ENCODE measurements around the gene MAP3K13. TPM values are rescaled to one million over a fixed set of nuclear protein-coding genes. Genes with fewer than 3 reads are reported as not detected.

The MAP3K13 gene
- polyA plus RNA-seq (2013) = 42.8 and 44.6 TPM in 2 replicates

DNA sequence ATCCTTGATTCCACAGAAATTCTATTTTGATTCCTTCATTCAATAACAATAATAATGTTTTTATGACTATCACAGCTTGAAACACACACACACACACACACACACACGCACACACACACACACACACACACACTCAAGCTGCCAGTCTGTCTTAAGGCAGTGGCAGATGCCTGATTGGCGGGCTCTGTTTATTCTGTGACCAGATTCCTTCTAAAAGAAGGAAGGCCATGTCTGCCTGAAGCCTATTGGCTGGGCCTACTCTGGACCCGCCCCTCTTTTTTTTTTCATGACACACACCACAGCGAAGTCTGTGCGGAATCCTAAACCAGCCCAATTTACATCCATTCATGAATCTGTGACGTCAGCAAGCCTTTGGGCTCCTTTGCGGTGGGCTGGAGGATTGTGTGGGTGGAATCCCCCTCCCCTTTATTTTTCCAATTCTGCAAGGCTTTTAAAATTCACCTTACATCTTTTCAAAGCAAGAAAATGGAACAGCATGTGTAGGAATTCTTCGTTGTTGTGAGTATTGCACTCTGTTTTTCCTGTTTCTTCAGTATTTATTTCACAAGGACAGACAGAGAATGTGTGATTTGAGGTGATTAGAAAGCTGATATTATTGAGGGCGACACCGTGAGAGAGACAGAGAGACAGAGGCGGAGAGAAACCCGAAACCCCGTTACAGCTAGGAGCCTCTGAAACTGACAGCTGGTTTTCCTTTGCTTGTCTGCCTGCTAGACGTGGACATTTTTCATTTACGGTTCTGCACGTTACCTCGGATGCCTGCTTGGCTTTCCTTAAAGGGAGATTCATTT, at the start of gene MAP3K13:
Gene MAP3K13 (plus strand): TSS at position 287 of the 812 bp plus-strand sequence. CDS start 65,446 bp downstream, outside the sequence.
- H3K14ac ChIP-seq (ENCODE audit: low read length) = no peak within 1 kb of the TSS
- H3K18ac ChIP-seq (ENCODE audit: low read length) = no peak within 1 kb of the TSS
- H3K4ac ChIP-seq (ENCODE audit: low read depth, low read length) = no peak within 1 kb of the TSS
- H3K79me1 ChIP-seq (ENCODE audit: low read length) = no peaks in the 10 kb centered on the region
- H3K4me1 ChIP-seq (ENCODE audit: control insufficient read depth in 1 of 2, insufficient read depth in 2 of 2, low read length in 2 of 2) = peaks cover 2 to 3% of the 10 kb centered on the region in 2 experiments
- peak within 1 kb of the TSS; percentile 30 for H2AFZ ChIP-seq (ENCODE audit: insufficient read depth, low read length, poor library complexity)
- H3K23ac ChIP-seq (ENCODE audit: low read length) = no peak within 1 kb of the TSS
- H3K9ac ChIP-seq (ENCODE audit: low read length) = no peak within 1 kb of the TSS
- H2BK5ac ChIP-seq (ENCODE audit: low read depth, low read length, poor library complexity) = no peak within 1 kb of the TSS
- no peak within 1 kb of the TSS for H4K8ac ChIP-seq (ENCODE audit: low read depth, low read length)
- no peak within 1 kb of the TSS for H4K12ac ChIP-seq (ENCODE audit: low read depth, low read length)
- WGBS (ENCODE audit: extremely low coverage, insufficient coverage, insufficient read length) = no CpG with 5 or more reads among the region's 17 CpGs
- peak; percentile 79 to 87 for DNase-seq
- no peak within 1 kb of the TSS for H2BK12ac ChIP-seq (ENCODE audit: low read length)
- no peak within 1 kb of the TSS for H4K91ac ChIP-seq (ENCODE audit: low read depth, low read length)
- H2BK120ac ChIP-seq (ENCODE audit: insufficient read depth, low read length, poor library complexity) = no peak within 1 kb of the TSS
- no peaks in the 10 kb centered on the region for H3K79me2 ChIP-seq (ENCODE audit: control insufficient read depth, insufficient read depth, low read length, poor library complexity)
- peak within 1 kb of the TSS; percentile 58 for H3K4me3 ChIP-seq (ENCODE audit: low read depth, low read length)
- H3K9me3 ChIP-seq (ENCODE audit: insufficient read depth, low read depth, low read length) = no peaks in the 10 kb centered on the region
- no peak within 1 kb of the TSS for H3K27ac ChIP-seq (ENCODE audit: low read depth, low read length)
- H3K4me2 ChIP-seq (ENCODE audit: low read length) = peak within 1 kb of the TSS; percentile 92
- no peaks in the 10 kb centered on the region for H3K27me3 ChIP-seq (ENCODE audit: insufficient read depth, low read length)
- no peaks in the 10 kb centered on the region for H3K36me3 ChIP-seq (ENCODE audit: control insufficient read depth in 1 of 2, insufficient read depth in 2 of 2, low read length in 2 of 2)
- no peak within 1 kb of the TSS for H2AK5ac ChIP-seq (ENCODE audit: low read length)

DNA sequence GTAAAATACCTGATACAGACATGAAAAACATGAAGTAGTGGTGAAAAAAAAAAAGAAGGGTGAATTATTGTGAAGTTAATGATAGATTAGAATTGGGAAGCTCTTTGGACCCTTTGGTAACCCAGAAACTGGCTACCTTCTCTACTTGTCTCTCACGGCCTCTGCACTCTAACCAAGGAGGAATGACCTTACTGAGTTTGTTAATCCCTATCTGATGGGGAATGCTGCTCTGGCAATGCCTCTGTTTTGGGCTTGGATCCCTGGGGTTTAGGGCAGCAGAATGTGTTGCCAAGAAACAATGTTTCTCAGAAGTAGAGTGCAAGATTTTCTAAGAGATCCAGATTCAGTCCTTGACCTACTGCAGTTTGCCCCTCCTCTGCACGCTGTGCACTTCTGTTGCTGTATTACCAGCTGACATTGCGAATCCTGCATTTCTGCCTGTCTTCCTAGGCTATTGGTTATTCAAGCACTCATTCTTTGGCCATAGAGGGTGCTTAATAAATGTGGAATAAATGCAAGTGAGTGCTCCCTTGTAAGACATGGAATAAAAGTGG, 49.2 kb upstream of the MAP3K13 start:
- H3K27me3 ChIP-seq (ENCODE audit: insufficient read depth, low read length) = no peaks in the 10 kb centered on the region
- H3K9ac ChIP-seq (ENCODE audit: low read length) = no peak overlapping the region
- H3K27ac ChIP-seq (ENCODE audit: low read depth, low read length) = no peak overlapping the region
- H4K12ac ChIP-seq (ENCODE audit: low read depth, low read length) = no peak overlapping the region
- no peaks in the 10 kb centered on the region for H3K79me1 ChIP-seq (ENCODE audit: low read length)
- H2BK120ac ChIP-seq (ENCODE audit: insufficient read depth, low read length, poor library complexity) = no peak overlapping the region
- H3K4ac ChIP-seq (ENCODE audit: low read depth, low read length) = no peak overlapping the region
- no peaks in the 10 kb centered on the region for H3K9me3 ChIP-seq (ENCODE audit: insufficient read depth, low read depth, low read length)
- H3K23ac ChIP-seq (ENCODE audit: low read length) = no peak overlapping the region
- no CpG with 5 or more reads among the region's 3 CpGs for WGBS (ENCODE audit: extremely low coverage, insufficient coverage, insufficient read length)
- no peak overlapping the region for H2AFZ ChIP-seq (ENCODE audit: insufficient read depth, low read length, poor library complexity)
- peaks cover 3% of the 10 kb centered on the region in 2 experiments for H3K4me1 ChIP-seq (ENCODE audit: control insufficient read depth in 1 of 2, insufficient read depth in 2 of 2, low read length in 2 of 2)
- DNase-seq = no peak
- no peak overlapping the region for H2BK5ac ChIP-seq (ENCODE audit: low read depth, low read length, poor library complexity)
- H3K4me2 ChIP-seq (ENCODE audit: low read length) = no peak overlapping the region
- no peak overlapping the region for H3K14ac ChIP-seq (ENCODE audit: low read length)
- no peak overlapping the region for H4K8ac ChIP-seq (ENCODE audit: low read depth, low read length)
- H2BK12ac ChIP-seq (ENCODE audit: low read length) = peak overlapping the region; percentile 22
- no peak overlapping the region for H4K91ac ChIP-seq (ENCODE audit: low read depth, low read length)
- no peaks in the 10 kb centered on the region for H3K79me2 ChIP-seq (ENCODE audit: control insufficient read depth, insufficient read depth, low read length, poor library complexity)
- no peak overlapping the region for H2AK5ac ChIP-seq (ENCODE audit: low read length)
- H3K18ac ChIP-seq (ENCODE audit: low read length) = no peak overlapping the region
- H3K36me3 ChIP-seq (ENCODE audit: control insufficient read depth in 1 of 2, insufficient read depth in 2 of 2, low read length in 2 of 2) = no peaks in the 10 kb centered on the region
- H3K4me3 ChIP-seq (ENCODE audit: low read depth, low read length) = no peak overlapping the region

- Histone ChIP-seq H3K23ac (ENCODE audit: low read length) (no peak overlapping the region), H3K79me1 (ENCODE audit: low read length) (no peaks in the 10 kb centered on the region), H3K4me3 (ENCODE audit: low read depth, low read length) (no peak overlapping the region), H4K8ac (ENCODE audit: low read depth, low read length) (no peak overlapping the region), H3K4ac (ENCODE audit: low read depth, low read length) (no peak overlapping the region), H3K14ac (ENCODE audit: low read length) (no peak overlapping the region), H3K9me3 (ENCODE audit: insufficient read depth, low read depth, low read length) (no peaks in the 10 kb centered on the region), H3K36me3 (ENCODE audit: control insufficient read depth in 1 of 2, insufficient read depth in 2 of 2, low read length in 2 of 2) (no peaks in the 10 kb centered on the region), H3K9ac (ENCODE audit: low read length) (no peak overlapping the region), H3K79me2 (ENCODE audit: control insufficient read depth, insufficient read depth, low read length, poor library complexity) (no peaks in the 10 kb centered on the region), H2AFZ (ENCODE audit: insufficient read depth, low read length, poor library complexity) (no peak overlapping the region), H2AK5ac (ENCODE audit: low read length) (no peak overlapping the region), H3K27me3 (ENCODE audit: insufficient read depth, low read length) (no peaks in the 10 kb centered on the region), H2BK120ac (ENCODE audit: insufficient read depth, low read length, poor library complexity) (no peak overlapping the region), H2BK5ac (ENCODE audit: low read depth, low read length, poor library complexity) (no peak overlapping the region), H3K4me2 (ENCODE audit: low read length) (no peak overlapping the region), H3K27ac (ENCODE audit: low read depth, low read length) (no peak overlapping the region), H4K12ac (ENCODE audit: low read depth, low read length) (no peak overlapping the region), H3K18ac (ENCODE audit: low read length) (no peak overlapping the region), H3K4me1 (ENCODE audit: control insufficient read depth in 1 of 2, insufficient read depth in 2 of 2, low read length in 2 of 2) (peaks cover 0 to 3% of the 10 kb centered on the region in 2 experiments), H2BK12ac (ENCODE audit: low read length) (no peak overlapping the region), H4K91ac (ENCODE audit: low read depth, low read length) (no peak overlapping the region)
- peak in 1 of 2 donors; percentile 53 for DNase-seq
- WGBS (ENCODE audit: extremely low coverage, insufficient coverage, insufficient read length) = no CpG with 5 or more reads among the region's 6 CpGs
These were observed 46.1 kb upstream of the MAP3K13 start for GRCh38 chr3:185316740-185317412.

DNA sequence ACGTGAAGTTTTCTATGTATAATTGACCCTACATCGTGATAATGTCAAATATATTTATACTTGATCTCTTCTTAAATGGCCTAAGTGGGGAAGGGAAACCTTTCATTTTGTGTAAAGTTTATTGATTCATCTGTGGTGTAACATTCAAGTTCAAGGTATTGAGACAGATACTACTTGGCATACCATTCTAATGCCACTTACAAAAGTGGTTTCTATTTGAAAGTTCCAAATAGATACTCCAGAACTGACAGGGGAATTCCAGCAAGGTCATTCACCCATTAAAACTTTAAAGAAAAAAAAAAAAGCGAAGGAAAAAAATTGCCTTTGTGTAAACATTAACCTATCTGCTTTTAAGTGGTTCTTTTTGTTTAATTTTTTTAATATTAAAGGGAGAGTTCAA, 45.3 kb upstream of the MAP3K13 start:
- Histone ChIP-seq H3K14ac (ENCODE audit: low read length) (no peak overlapping the region), H3K9me3 (ENCODE audit: insufficient read depth, low read depth, low read length) (no peaks in the 10 kb centered on the region), H2BK5ac (ENCODE audit: low read depth, low read length, poor library complexity) (no peak overlapping the region), H2BK120ac (ENCODE audit: insufficient read depth, low read length, poor library complexity) (no peak overlapping the region), H2BK12ac (ENCODE audit: low read length) (no peak overlapping the region), H3K79me1 (ENCODE audit: low read length) (no peaks in the 10 kb centered on the region), H3K36me3 (ENCODE audit: control insufficient read depth in 1 of 2, insufficient read depth in 2 of 2, low read length in 2 of 2) (no peaks in the 10 kb centered on the region), H3K4me1 (ENCODE audit: control insufficient read depth in 1 of 2, insufficient read depth in 2 of 2, low read length in 2 of 2) (no peaks in the 10 kb centered on the region), H3K27me3 (ENCODE audit: insufficient read depth, low read length) (no peaks in the 10 kb centered on the region), H3K4ac (ENCODE audit: low read depth, low read length) (no peak overlapping the region), H4K91ac (ENCODE audit: low read depth, low read length) (no peak overlapping the region), H3K9ac (ENCODE audit: low read length) (no peak overlapping the region), H4K12ac (ENCODE audit: low read depth, low read length) (no peak overlapping the region), H3K18ac (ENCODE audit: low read length) (no peak overlapping the region), H3K23ac (ENCODE audit: low read length) (no peak overlapping the region), H3K4me3 (ENCODE audit: low read depth, low read length) (no peak overlapping the region), H4K8ac (ENCODE audit: low read depth, low read length) (no peak overlapping the region), H3K4me2 (ENCODE audit: low read length) (no peak overlapping the region), H2AK5ac (ENCODE audit: low read length) (no peak overlapping the region), H2AFZ (ENCODE audit: insufficient read depth, low read length, poor library complexity) (no peak overlapping the region), H3K79me2 (ENCODE audit: control insufficient read depth, insufficient read depth, low read length, poor library complexity) (no peaks in the 10 kb centered on the region), H3K27ac (ENCODE audit: low read depth, low read length) (no peak overlapping the region)
- peak in 1 of 2 donors; percentile 25 for DNase-seq
- no CpG with 5 or more reads among the region's 3 CpGs for WGBS (ENCODE audit: extremely low coverage, insufficient coverage, insufficient read length)

Data from trophoblast cell (in vitro differentiated cells and primary cell).